Epithelial cell of esophagus (primary cell): ENCODE measurements around the gene MKNK2.

Experiments used
- DNase-seq: peaks from one replicate; pipeline ENCODE4 v3.0.0; 2010; ENCODE audit warnings: low read depth
- H3K4me3 ChIP-seq: 2 replicates; pipeline ENCODE4 v1.5.1; 2011; ENCODE audit warnings: mild to moderate bottlenecking, low read length, control low read depth
- TF ChIP-seq, protein P1 (sequence below): IDR thresholded peaks from 2 replicates; pipeline ENCODE4 v1.5.1; 2011; ENCODE audit warnings: low read depth, mild to moderate bottlenecking, low read length, control low read depth, inconsistent platforms; ENCODE audit not compliant: insufficient read depth; ENCODE audit errors: missing control alignments

The MKNK2 gene

DNA sequence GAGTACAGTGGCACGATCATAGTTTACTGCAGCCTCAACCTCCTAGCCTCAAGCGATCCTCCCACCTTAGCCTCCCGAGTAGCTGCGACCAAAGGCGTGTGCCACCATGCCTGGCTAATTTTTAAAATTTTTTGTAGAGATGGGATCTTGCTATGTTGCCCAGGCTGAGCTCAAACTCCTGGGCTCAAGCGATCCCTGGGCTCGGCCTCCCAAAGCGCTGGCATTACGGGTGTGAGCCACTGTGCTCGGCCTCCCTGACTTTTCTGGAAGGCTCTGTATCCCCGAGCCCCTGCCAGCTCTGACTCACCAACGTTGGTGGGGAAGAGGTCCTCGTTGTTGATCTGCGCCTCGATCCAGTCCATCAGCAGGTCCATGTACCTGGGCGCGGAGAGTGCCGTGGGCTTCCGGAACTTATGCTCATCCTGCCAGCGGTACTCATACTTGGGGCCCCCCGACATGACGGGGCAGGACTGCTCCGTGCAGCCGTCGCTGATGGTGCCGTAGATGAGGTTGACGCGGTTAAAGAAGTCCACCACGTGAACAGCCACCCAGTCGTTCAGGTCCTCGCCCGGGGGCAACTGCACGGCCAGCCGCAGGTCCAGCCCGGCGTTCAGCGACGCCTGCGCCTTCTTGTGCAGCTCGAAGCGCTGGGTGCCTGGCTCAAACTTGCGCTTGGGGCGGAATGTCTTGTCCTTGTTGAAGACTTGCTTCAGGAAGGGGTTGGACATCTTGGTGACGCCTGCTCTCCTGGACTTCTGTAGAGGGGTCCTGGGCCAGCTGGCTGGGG is 27.0 kb upstream of the MKNK2 start:
- H3K4me3 ChIP-seq: no peak overlapping the region
- DNase-seq: no peak
- TF ChIP-seq, protein P1, sequence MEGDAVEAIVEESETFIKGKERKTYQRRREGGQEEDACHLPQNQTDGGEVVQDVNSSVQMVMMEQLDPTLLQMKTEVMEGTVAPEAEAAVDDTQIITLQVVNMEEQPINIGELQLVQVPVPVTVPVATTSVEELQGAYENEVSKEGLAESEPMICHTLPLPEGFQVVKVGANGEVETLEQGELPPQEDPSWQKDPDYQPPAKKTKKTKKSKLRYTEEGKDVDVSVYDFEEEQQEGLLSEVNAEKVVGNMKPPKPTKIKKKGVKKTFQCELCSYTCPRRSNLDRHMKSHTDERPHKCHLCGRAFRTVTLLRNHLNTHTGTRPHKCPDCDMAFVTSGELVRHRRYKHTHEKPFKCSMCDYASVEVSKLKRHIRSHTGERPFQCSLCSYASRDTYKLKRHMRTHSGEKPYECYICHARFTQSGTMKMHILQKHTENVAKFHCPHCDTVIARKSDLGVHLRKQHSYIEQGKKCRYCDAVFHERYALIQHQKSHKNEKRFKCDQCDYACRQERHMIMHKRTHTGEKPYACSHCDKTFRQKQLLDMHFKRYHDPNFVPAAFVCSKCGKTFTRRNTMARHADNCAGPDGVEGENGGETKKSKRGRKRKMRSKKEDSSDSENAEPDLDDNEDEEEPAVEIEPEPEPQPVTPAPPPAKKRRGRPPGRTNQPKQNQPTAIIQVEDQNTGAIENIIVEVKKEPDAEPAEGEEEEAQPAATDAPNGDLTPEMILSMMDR: no peak

DNA sequence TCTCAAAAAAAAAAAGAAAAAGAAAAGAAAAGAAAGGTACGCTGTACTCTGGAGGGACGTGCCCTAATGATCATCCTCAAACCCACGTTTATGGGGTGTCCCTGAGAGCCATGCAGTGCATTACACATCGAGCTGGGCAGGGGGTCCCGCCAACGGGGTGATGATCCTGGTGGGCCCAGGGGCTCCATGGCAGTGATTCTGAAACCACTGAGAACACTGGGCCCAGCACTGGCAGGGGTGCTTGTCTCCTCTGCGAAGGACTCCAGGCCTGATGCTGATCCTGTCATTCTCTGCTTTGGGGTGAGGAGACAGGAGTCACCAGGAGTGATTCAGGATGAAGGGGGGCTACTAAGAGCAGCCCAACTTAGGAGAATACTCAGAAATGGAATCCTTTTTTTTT is 26.4 kb upstream of the MKNK2 start:
- DNase-seq: no peak
- TF ChIP-seq, protein P1: no peak
- H3K4me3 ChIP-seq: no peak overlapping the region

DNA sequence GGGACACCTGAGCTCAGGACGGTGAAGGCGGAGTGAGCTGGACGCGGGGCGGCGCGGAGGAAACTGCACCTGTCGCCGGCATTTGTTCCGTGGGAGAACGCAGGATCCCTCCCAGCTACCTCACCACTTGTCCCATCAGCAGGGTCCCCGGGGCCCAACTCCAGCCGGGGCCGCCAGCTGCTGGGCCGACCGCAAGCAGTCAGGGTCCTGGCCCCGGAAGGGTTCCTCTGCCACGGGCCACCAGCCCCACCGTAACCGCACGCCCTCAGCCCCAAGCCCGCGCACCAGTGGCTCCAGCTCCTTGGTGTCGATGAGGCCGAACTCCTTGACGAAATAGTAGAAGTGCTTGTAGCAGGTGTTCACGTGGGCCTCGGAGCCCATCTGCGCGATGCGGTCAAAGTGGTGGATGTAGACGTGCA is 25.5 kb upstream of the MKNK2 start:
- TF ChIP-seq, protein P1: no peak
- H3K4me3 ChIP-seq: no peak overlapping the region
- no peak for DNase-seq

DNA sequence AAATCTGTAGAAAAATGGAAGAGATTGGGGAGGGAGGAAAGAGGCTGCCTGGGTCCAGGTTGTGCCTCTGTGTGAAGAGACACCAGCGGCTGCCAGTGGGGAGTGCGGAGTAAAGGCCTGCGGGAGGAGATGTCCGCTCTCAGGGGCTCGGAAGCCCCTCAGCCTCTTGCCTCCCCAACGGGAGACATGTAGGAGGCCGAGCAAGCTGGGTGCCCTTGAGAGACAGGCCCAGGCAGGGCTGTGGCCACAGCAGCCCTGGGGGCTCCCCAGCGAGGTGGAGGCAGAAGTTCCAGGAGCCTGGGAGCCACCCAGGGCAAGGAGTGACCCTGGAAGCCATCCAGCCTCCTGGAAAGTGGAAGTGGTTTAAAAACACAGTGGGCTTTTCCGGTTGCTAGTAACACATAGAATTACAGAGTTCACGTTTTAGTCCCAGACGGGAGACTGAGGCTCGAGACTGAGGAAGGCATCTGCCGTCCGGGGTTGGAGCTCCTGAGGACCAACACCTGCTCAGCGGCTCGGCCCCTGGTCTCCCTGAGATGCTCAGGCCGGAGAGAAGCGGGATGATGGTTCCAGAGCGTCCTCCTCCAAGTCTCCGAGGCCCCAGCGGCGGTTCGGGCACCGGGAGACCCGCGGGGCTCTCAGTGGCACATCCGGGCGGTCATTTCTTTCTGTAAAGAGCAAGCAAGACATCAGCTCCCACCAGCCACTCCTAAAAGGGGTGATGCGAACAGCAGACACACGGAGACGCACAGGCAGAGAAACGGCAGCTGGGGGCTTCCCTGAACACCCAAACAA is 21.9 kb upstream of the MKNK2 start:
- TF ChIP-seq, protein P1: no peak
- no peak overlapping the region for H3K4me3 ChIP-seq

DNA sequence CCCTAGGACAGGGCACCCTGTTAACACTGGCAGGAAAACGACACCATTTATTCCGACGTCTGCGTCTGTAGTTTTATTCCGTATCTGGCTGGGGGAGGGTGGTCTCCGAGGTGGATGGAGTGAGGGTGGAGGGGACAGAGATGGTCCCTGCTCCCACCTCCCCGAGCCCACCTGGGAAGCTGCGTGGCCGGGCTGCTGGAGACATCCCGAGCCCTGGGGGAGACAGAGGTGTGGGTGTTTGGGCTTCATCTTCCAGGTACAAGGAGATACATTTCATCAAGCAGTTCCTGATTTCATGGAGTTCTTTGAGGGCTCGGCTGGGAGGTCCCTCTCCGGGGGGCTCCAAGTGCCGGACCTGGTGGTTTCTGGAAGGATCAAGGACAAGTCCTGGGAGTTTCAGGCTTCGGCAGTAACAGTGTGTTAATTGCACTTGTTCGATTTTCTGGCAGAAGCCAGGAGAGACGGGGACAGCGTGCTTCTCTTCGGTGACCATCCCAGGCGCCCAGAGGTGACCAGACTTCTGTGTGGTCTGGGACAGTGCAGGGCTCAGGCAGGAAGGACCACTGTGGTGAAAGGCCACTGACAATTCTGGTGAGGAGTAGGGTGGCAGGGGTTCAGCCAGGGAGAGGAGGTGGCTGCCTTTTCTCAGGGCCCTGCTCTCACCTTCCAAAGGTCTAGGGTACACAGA is 20.1 kb upstream of the MKNK2 start:
- no peak for DNase-seq
- TF ChIP-seq, protein P1: no peak
- no peak overlapping the region for H3K4me3 ChIP-seq

More for the DNA sequence above, 21.9 kb upstream of the MKNK2 start:
- DNase-seq: no peak

DNA sequence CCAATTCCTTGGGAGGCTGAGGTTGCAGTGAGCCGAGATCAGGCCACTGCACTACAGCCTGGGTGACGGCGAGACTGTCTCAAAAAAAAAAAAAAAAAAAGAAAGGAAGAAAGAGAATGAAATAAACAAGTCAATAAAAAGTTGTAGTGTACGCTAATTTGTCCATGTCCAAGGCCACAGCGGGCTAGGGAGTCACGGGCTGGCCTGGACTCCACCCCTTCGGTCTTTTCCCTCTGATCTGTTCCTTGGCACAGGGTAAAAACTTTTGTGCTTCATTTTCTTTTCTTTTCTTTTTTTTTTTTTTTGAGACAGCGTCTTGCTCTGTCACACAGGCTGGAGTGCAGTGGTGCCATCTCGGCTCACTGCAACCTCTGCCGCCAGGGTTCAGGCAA is 19.4 kb upstream of the MKNK2 start:
- H3K4me3 ChIP-seq: no peak overlapping the region
- TF ChIP-seq, protein P1: no peak
- no peak for DNase-seq
